A549 (cell line): Measurements from ENCODE around the gene SLC6A20.

ENCODE experiments used
- CHD2 ChIP-seq: fragments of 150-350 bp; IDR thresholded peaks from 2 replicates; pipeline ENCODE4 v1.6.1; 2014; ENCODE audit warnings: low read length; ENCODE audit not compliant: partially characterized antibody
- CTCF ChIP-seq: fragments of >200 bp; sonication (Bioruptor Twin); formaldehyde crosslinking; IDR thresholded peaks from 3 replicates; pipeline ENCODE4 v1.5.1; 2016
- EP300 ChIP-seq, 2 experiments: fragments of >200 bp; sonication (Bioruptor Twin); formaldehyde crosslinking; IDR thresholded peaks; 2 replicates in 1 of 2; 3 replicates in 1 of 2; pipeline ENCODE4 v1.6.1; 2016 to 2017
- ESRRA ChIP-seq: fragments of 150-350 bp; IDR thresholded peaks from 2 replicates; pipeline ENCODE4 v1.6.1; 2014; ENCODE audit warnings: mild to moderate bottlenecking, low read length, borderline replicate concordance
- FOXS1 ChIP-seq: fragments of 250-450 bp; sonication (Bioruptor Pico); IDR thresholded peaks from 2 replicates; pipeline ENCODE4 v1.5.0; 2020; ENCODE audit warnings: mild to moderate bottlenecking, moderate library complexity
- POLR2A ChIP-seq: IDR thresholded peaks from 2 replicates; pipeline ENCODE4 v1.6.1; 2012; ENCODE audit warnings: mild to moderate bottlenecking, low read length
- REST ChIP-seq: fragments of 200-600 bp; sonication (generic); IDR thresholded peaks from 2 replicates; pipeline ENCODE4 v1.6.1; 2016; ENCODE audit warnings: antibody characterized with exemption, mild to moderate bottlenecking, moderate library complexity
- TF ChIP-seq, protein P1 (sequence below): fragments of 250-450 bp; sonication (Bioruptor Pico); IDR thresholded peaks from 2 replicates; pipeline ENCODE4 v1.5.0; 2020; ENCODE audit warnings: low read depth, mild to moderate bottlenecking, moderate library complexity

DNA sequence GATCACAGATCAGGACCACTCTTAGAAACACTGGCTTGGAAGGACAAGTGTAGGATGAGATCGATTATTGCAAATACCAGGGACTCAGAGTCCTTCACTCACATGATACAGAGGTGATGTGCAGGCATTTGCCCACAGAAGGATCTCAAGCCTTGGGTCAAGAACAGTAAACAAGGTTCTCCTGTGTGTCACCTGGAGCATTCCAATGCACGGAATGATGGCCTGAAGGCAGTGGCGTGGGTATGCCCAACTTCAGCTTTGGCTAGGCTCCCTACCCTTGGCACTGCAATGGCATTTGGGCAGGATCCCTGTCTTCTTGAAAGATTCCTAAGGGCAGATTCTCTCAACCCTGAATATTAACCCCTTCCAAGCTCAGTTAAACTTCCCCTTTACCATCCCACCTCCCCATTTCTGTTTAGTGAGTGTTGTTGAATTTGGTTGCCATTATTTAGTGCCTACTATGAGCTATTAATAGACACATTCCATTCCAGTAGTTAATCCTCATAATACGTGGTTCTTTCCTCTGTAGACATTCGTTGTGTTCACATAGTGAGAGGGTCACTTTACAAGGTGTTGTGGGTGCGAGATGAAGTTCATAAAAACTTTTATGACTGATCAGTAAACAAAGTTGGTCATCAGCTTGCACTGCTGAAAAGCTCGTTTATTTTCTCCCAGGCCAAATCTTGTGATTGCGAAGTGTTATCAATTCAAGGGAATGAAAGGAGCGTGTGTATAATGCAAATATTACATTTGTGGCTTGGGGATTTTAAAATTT lies 46.7 kb upstream of the SLC6A20 start:
- TF ChIP-seq CTCF (no peak), CHD2 (no peak), POLR2A (no peak), FOXS1 (no peak), EP300 (IDR thresholded peaks at IDR 0.05) (no peak), ESRRA (no peak), REST (no peak)
- TF ChIP-seq, protein P1, sequence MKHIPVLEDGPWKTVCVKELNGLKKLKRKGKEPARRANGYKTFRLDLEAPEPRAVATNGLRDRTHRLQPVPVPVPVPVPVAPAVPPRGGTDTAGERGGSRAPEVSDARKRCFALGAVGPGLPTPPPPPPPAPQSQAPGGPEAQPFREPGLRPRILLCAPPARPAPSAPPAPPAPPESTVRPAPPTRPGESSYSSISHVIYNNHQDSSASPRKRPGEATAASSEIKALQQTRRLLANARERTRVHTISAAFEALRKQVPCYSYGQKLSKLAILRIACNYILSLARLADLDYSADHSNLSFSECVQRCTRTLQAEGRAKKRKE (CRISPR knock-in tag), result no peak
